Measurements from ENCODE around the gene CASKIN1.
"Not testable (repeated sequence)": the region's sequence is repeated elsewhere in the genome, so short reads cannot be mapped to it uniquely, and the experiment has no call there.

Gene CASKIN1

GRCh38 chr16:2243781-2244180 is 47.4 kb upstream of the CASKIN1 start:
- Histone ChIP-seq H3K4me3 (ENCODE audit: low read length, poor library complexity, severe bottlenecking) (no peak overlapping the region), H3K79me2 (ENCODE audit: insufficient read depth, low read length) (no peaks in the 10 kb centered on the region), H4K20me1 (ENCODE audit: insufficient read depth, low read length, poor library complexity, severe bottlenecking) (no peaks in the 10 kb centered on the region), H3K36me3 (ENCODE audit: insufficient read depth, low read length) (no peaks in the 10 kb centered on the region), H3K4me2 (ENCODE audit: low read depth, low read length, poor library complexity, severe bottlenecking) (no peak overlapping the region), H2AFZ (ENCODE audit: low read length) (no peak overlapping the region), H3K9me3 (ENCODE audit: insufficient read depth, low read depth, low read length) (no peaks in the 10 kb centered on the region), H3K4me1 (ENCODE audit: insufficient read depth, low read length, poor library complexity, severe bottlenecking) (no peaks in the 10 kb centered on the region), H3K9ac (ENCODE audit: low read depth, low read length, poor library complexity, severe bottlenecking) (no peak overlapping the region), H3K9me2 (replicated peaks; ENCODE audit: low read depth, low read length) (no peaks in the 10 kb centered on the region), H3K27me3 (ENCODE audit: insufficient read depth, low read length, poor library complexity, severe bottlenecking) (no peaks in the 10 kb centered on the region), H3F3A (ENCODE audit: low read depth) (no peaks in the 10 kb centered on the region)
- no peak for TF ChIP-seq EZH2phosphoT487 (IDR thresholded peaks at IDR 0.05; ENCODE audit: borderline replicate concordance)
- TF ChIP-seq CTCF (conservative IDR thresholded peaks at IDR 0.05; ENCODE audit: low read length) = no peak

GRCh38 chr16:2243031-2243528 is 46.7 kb upstream of the CASKIN1 start:
- H3K79me2 ChIP-seq (ENCODE audit: insufficient read depth, low read length) = no peaks in the 10 kb centered on the region
- H2AFZ ChIP-seq (ENCODE audit: low read length) = no peak overlapping the region

GRCh38 chr16:2242598-2242997 is 46.2 kb upstream of the CASKIN1 start:
- Histone ChIP-seq H3K36me3 (ENCODE audit: insufficient read depth, low read length) (no peaks in the 10 kb centered on the region), H3K9ac (ENCODE audit: low read depth, low read length, poor library complexity, severe bottlenecking) (no peak overlapping the region), H3K27me3 (ENCODE audit: insufficient read depth, low read length, poor library complexity, severe bottlenecking) (no peaks in the 10 kb centered on the region), H3K9me3 (ENCODE audit: insufficient read depth, low read depth, low read length) (no peaks in the 10 kb centered on the region), H4K20me1 (ENCODE audit: insufficient read depth, low read length, poor library complexity, severe bottlenecking) (no peaks in the 10 kb centered on the region), H3K9me2 (replicated peaks; ENCODE audit: low read depth, low read length) (no peaks in the 10 kb centered on the region), H3K4me3 (ENCODE audit: low read length, poor library complexity, severe bottlenecking) (no peak overlapping the region), H3F3A (ENCODE audit: low read depth) (no peaks in the 10 kb centered on the region), H3K4me2 (ENCODE audit: low read depth, low read length, poor library complexity, severe bottlenecking) (no peak overlapping the region), H2AFZ (ENCODE audit: low read length) (no peak overlapping the region), H3K4me1 (ENCODE audit: insufficient read depth, low read length, poor library complexity, severe bottlenecking) (no peaks in the 10 kb centered on the region), H3K79me2 (ENCODE audit: insufficient read depth, low read length) (no peaks in the 10 kb centered on the region)
- TF ChIP-seq CTCF (conservative IDR thresholded peaks at IDR 0.05; ENCODE audit: low read length) (no peak), EZH2phosphoT487 (IDR thresholded peaks at IDR 0.05; ENCODE audit: borderline replicate concordance) (no peak)

More at GRCh38 chr16:2243031-2243528, 46.7 kb upstream of the CASKIN1 start:
- Histone ChIP-seq H3K9me3 (ENCODE audit: insufficient read depth, low read depth, low read length) (no peaks in the 10 kb centered on the region), H3K4me1 (ENCODE audit: insufficient read depth, low read length, poor library complexity, severe bottlenecking) (no peaks in the 10 kb centered on the region), H3K27me3 (ENCODE audit: insufficient read depth, low read length, poor library complexity, severe bottlenecking) (no peaks in the 10 kb centered on the region), H3K9me2 (replicated peaks; ENCODE audit: low read depth, low read length) (no peaks in the 10 kb centered on the region), H3K4me3 (ENCODE audit: low read length, poor library complexity, severe bottlenecking) (no peak overlapping the region), H3K36me3 (ENCODE audit: insufficient read depth, low read length) (no peaks in the 10 kb centered on the region), H4K20me1 (ENCODE audit: insufficient read depth, low read length, poor library complexity, severe bottlenecking) (no peaks in the 10 kb centered on the region), H3F3A (ENCODE audit: low read depth) (no peaks in the 10 kb centered on the region), H3K9ac (ENCODE audit: low read depth, low read length, poor library complexity, severe bottlenecking) (no peak overlapping the region), H3K4me2 (ENCODE audit: low read depth, low read length, poor library complexity, severe bottlenecking) (no peak overlapping the region)
- TF ChIP-seq CTCF (conservative IDR thresholded peaks at IDR 0.05; ENCODE audit: low read length) (no peak), EZH2phosphoT487 (IDR thresholded peaks at IDR 0.05; ENCODE audit: borderline replicate concordance) (no peak)

- H3K9me3 ChIP-seq (ENCODE audit: insufficient read depth, low read depth, low read length); H3K9ac ChIP-seq (ENCODE audit: low read depth, low read length, poor library complexity, severe bottlenecking); H3K4me3 ChIP-seq (ENCODE audit: low read length, poor library complexity, severe bottlenecking); H3K4me1 ChIP-seq (ENCODE audit: insufficient read depth, low read length, poor library complexity, severe bottlenecking); H3K27me3 ChIP-seq (ENCODE audit: insufficient read depth, low read length, poor library complexity, severe bottlenecking); H3K4me2 ChIP-seq (ENCODE audit: low read depth, low read length, poor library complexity, severe bottlenecking); H3K36me3 ChIP-seq (ENCODE audit: insufficient read depth, low read length); H4K20me1 ChIP-seq (ENCODE audit: insufficient read depth, low read length, poor library complexity, severe bottlenecking); H3F3A ChIP-seq (ENCODE audit: low read depth); H3K9me2 ChIP-seq (replicated peaks; ENCODE audit: low read depth, low read length); H2AFZ ChIP-seq (ENCODE audit: low read length); H3K79me2 ChIP-seq (ENCODE audit: insufficient read depth, low read length): not testable (repeated sequence)
Observed at GRCh38 chr16:2240331-2240730, 43.9 kb upstream of the CASKIN1 start.
